Right lobe of liver (tissue), 6 donors: ENCODE measurements around the gene GRAMD4. TPM values are rescaled to one million over a fixed set of nuclear protein-coding genes. Genes with fewer than 3 reads are reported as not detected.

Experiments used
- ATAC-seq, 4 donors: fragments of 200-7000 bp; cut with Tn5 transposase; one replicate each; pipeline ENCODE4 v1.9.1; 2020; ENCODE audit warnings: mild to moderate bottlenecking in 4 of 4, moderate library complexity in 4 of 4
- DNase-seq, 3 donors: peaks; one replicate each; pipeline ENCODE4 v3.0.0-alpha.2; 2020
- H3K27ac ChIP-seq, 3 donors: fragments of 200-600 bp; one replicate each; pipeline ENCODE4 v1.8.0; 2022
- H3K27me3 ChIP-seq, 2 donors: fragments of 200-600 bp; one replicate each; pipeline ENCODE4 v1.8.0; 2022
- H3K36me3 ChIP-seq, 4 donors: fragments of 200-600 bp; sonication (generic) in 1 of 4; one replicate each; pipeline versions ENCODE4 v1.5.1 to v1.8.0; 2017 to 2022; ENCODE audit warnings: control low read depth in 1 of 4
- H3K4me1 ChIP-seq, 4 donors: fragments of 200-600 bp; sonication (generic) in 1 of 4; one replicate each; pipeline versions ENCODE4 v1.5.1 to v1.8.0; 2017 to 2022; ENCODE audit warnings: control low read depth in 1 of 4
- H3K4me3 ChIP-seq, 3 donors: fragments of 200-600 bp; one replicate each; pipeline ENCODE4 v1.8.0; 2022
- H3K9me3 ChIP-seq, 4 donors: fragments of 200-600 bp; sonication (generic) in 1 of 4; one replicate each; pipeline versions ENCODE4 v1.5.1 to v1.8.0; 2017 to 2022; ENCODE audit warnings: control low read depth in 1 of 4
- CTCF ChIP-seq, 4 donors: fragments of 200-600 bp in 3 of 4; fragments of 450-650 bp in 1 of 4; IDR thresholded peaks; one replicate each; pipeline versions ENCODE4 v1.5.1 to v1.8.0; 2016 to 2022; ENCODE audit warnings: antibody characterized with exemption in 4 of 4, mild to moderate bottlenecking in 2 of 4
- POLR2A ChIP-seq: fragments of 450-650 bp; IDR thresholded peaks from one replicate; pipeline ENCODE4 v1.6.1; 2017; ENCODE audit warnings: antibody characterized with exemption, mild to moderate bottlenecking
- WGBS: methylation state at CpG from one replicate; pipeline ENCODE4 v1.1.6; 2018; ENCODE audit warnings: low coverage, low lambda C conversion rate; ENCODE audit not compliant: insufficient coverage; ENCODE audit errors: missing lambda C conversion rate; 5-methylcytosine and 5-hydroxymethylcytosine counted together
- intact Hi-C, 2 donors: fragments of 100-400 bp; cut with DNase I; formaldehyde crosslinking; loops; one replicate each; pipeline versions ENCODE4 v1.11.2 to v1.14.1; 2022
- total RNA-seq, 6 experiments: library from RNA; depleted of rRNA in 2 of 6; stranded (reverse); fragments of >200 nt in 2 of 6; fragmentation: NEBNext Ultra II Directional in 3 of 6; extraction: Animal tissue kit (Norgen Biotek cat#: 25700) in 3 of 6; gene quantifications; one replicate each; pipeline versions ENCODE4 v1.1.0 to v1.2.4, GENCODE V29; 2016 to 2023
- donor health status: DM: no; HTN: yes; CAD: no.
- donor health status: DM: no; HTN: no; CAD: no.
- donor health status: DM: no; HTN: no; CAD: no.
- donor health status: DM: no; HTN: yes; CAD: no.
- donor health status: DM: no; HTN: yes; CAD: no.

Gene GRAMD4
- total RNA-seq, 6 experiments from 2014 or later, result 29.7 to 72.0 (median 34.8) TPM

- WGBS, result 88% methylated on average over 13 of the region's 16 CpGs
- ATAC-seq (no peak), DNase-seq (no peak)
- H3K4me3 ChIP-seq, result no peak overlapping the region
- H3K9me3 ChIP-seq, result no peaks in the 10 kb centered on the region
- H3K27me3 ChIP-seq, result no peaks in the 10 kb centered on the region
- TF ChIP-seq POLR2A, result no peak
- no peak for TF ChIP-seq CTCF (IDR thresholded peaks at IDR 0.05)
- peaks cover 0 to 27% (median 14%) of the 10 kb centered on the region in 4 donors for H3K36me3 ChIP-seq
- H3K4me1 ChIP-seq, result peaks cover 0 to 15% (median 5%) of the 10 kb centered on the region in 4 donors
- intact Hi-C loops, result no loop called here
- no peak overlapping the region for H3K27ac ChIP-seq
Observed at GRCh38 chr22:46721501-46722085, 101.4 kb downstream of the GRAMD4 start.

DNA sequence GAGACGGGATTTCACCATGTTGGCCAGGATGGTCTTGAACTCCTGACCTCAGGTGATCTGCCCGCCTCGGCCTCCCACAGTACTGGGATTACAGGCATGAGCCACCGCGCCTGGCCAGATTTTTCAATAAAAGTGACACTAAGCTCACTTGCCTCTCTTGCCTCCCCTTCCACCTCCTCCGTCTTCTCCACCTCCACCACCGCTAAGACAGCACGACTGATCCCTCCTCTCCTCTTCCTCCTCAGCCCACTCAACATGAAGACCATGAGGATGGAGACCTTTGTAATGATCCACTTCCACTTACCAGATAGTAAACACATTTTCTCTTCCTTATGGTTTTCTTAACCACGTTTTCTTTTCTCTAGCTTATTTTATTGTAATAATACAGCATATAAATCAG is 103.7 kb downstream of the GRAMD4 start:
- no peak overlapping the region for H3K4me3 ChIP-seq
- H3K4me1 ChIP-seq, result peaks cover 0 to 37% (median 14%) of the 10 kb centered on the region in 4 donors
- no peaks in the 10 kb centered on the region for H3K27me3 ChIP-seq
- 89% methylated on average over 4 of the region's 9 CpGs for WGBS
- ATAC-seq (no peak), DNase-seq (no peak)
- no peak overlapping the region for H3K27ac ChIP-seq
- no peak for TF ChIP-seq CTCF (IDR thresholded peaks at IDR 0.05)
- no peak for TF ChIP-seq POLR2A
- intact Hi-C loops, result no loop called here
- peaks cover 0 to 19% (median 8%) of the 10 kb centered on the region in 4 donors for H3K36me3 ChIP-seq
- H3K9me3 ChIP-seq, result no peaks in the 10 kb centered on the region

DNA sequence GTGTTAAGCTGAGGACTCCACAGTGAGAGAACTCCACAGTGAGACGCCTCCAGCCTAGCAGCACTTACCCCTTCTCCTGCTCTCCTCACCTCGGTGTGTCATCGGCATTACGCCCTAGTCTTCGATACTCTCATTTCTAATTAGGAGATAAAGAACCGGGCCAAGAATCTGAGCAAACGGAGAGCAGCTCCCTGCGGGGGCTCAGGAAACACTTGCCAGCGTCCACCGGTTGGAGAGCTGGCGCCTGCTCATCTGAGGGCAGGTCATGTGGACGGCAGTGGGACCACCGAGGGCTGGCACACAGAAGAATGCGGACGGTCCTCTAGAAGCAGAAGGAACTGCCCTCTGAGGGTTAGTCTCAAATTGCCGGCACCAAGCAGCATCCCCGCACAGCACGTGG is 104.9 kb downstream of the GRAMD4 start:
- intact Hi-C loops, result no loop called here
- TF ChIP-seq POLR2A (no peak), CTCF (IDR thresholded peaks at IDR 0.05) (no peak)
- Histone ChIP-seq H3K27me3 (no peaks in the 10 kb centered on the region), H3K4me1 (peaks cover 0 to 47% (median 15%) of the 10 kb centered on the region in 4 donors), H3K4me3 (no peak overlapping the region), H3K36me3 (peaks cover 0 to 7% (median 1%) of the 10 kb centered on the region in 4 donors), H3K27ac (no peak overlapping the region), H3K9me3 (no peaks in the 10 kb centered on the region)
- DNase-seq (no peak), ATAC-seq (no peak)
- WGBS, result 80% methylated on average over 10 of the region's 18 CpGs

GRCh38 chr22:46726066-46726985 is 106.1 kb downstream of the GRAMD4 start:
- ATAC-seq, result peak; percentile 66 to 79 (median 73)
- peak; percentile 79 to 90 (median 87) for DNase-seq
- intact Hi-C loops, result no loop called here
- Histone ChIP-seq H3K27ac (peak overlapping the region in 2 of 3 donors; percentile 17 to 37), H3K4me3 (no peak overlapping the region), H3K9me3 (no peaks in the 10 kb centered on the region), H3K36me3 (no peaks in the 10 kb centered on the region), H3K4me1 (peaks cover 0 to 60% (median 21%) of the 10 kb centered on the region in 4 donors), H3K27me3 (no peaks in the 10 kb centered on the region)
- TF ChIP-seq CTCF (IDR thresholded peaks at IDR 0.05) (no peak), POLR2A (no peak)
- 35% methylated on average over 18 of the region's 38 CpGs for WGBS
